ENCODE data around the gene LPAR2. TPM values are rescaled to one million over a fixed set of nuclear protein-coding genes. Genes with fewer than 3 reads are reported as not detected.

Gene LPAR2
- total and polyA plus RNA-seq, 8 donors = 9.6 to 28.6 (median 11.4) TPM

DNA sequence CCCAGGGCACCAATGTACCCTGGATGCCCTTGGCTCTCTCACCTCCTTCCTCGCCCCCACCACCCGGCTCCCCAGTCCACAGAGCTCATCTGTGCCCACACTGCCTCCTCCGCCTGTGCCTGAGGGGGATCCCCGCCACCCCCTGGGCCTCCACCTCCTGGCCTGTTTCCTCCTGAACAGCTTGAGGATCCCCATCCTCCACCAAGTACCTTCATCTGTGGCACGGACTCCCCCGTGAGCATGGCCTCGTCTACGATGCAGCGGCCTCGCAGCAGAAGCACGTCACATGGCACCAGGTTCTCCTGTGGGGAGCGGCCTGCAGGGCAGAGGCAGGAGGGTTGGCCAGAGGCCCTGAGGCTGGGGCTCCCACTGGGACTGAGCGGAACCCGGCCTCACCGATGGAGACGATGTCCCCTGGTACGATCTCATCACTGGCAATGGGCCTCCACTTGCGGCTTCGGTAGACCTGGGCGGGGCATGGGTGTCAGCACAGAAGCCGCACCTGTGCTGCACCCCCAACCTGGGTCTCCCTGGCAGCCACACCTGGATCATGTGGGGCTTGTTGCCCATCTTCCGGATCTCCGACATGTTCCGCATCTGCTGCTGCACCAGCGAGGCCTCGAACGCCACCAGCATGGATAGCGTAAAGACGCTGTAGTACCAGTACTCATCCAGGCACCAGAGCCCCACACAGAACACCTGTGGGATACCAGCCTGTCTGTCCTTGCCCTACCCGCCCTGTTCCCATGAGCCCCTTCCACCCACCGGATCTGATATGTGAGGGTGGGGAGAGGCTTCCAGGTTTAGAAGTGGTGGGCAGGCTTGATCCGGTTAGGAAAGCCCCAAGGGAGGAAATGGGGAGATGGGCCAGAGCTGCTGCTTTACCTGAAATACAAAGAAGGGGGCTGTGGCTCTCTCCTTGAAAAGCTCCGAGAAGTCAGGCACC, 28.7 kb upstream of the LPAR2 start:
- intact Hi-C loops (cut with DNase I) = no loop called here
- Histone ChIP-seq H3K4me1 (peaks cover 0 to 4% (median 0%) of the 10 kb centered on the region in 3 donors), H3K4me3 (no peak overlapping the region), H3K36me3 (peaks cover 13 to 75% (median 49%) of the 10 kb centered on the region in 3 donors), H3K27ac (no peak overlapping the region), H3K27me3 (no peaks in the 10 kb centered on the region), H3K9me3 (no peaks in the 10 kb centered on the region)
- no peak for FAIRE-seq
- ATAC-seq = no peak
- peak in 2 of 6 donors; percentile 9 to 71 for DNase-seq
- WGBS, 2 donors = 95 to 97% methylated on average over 33 of the region's 33 CpGs
- TF ChIP-seq, protein P1, sequence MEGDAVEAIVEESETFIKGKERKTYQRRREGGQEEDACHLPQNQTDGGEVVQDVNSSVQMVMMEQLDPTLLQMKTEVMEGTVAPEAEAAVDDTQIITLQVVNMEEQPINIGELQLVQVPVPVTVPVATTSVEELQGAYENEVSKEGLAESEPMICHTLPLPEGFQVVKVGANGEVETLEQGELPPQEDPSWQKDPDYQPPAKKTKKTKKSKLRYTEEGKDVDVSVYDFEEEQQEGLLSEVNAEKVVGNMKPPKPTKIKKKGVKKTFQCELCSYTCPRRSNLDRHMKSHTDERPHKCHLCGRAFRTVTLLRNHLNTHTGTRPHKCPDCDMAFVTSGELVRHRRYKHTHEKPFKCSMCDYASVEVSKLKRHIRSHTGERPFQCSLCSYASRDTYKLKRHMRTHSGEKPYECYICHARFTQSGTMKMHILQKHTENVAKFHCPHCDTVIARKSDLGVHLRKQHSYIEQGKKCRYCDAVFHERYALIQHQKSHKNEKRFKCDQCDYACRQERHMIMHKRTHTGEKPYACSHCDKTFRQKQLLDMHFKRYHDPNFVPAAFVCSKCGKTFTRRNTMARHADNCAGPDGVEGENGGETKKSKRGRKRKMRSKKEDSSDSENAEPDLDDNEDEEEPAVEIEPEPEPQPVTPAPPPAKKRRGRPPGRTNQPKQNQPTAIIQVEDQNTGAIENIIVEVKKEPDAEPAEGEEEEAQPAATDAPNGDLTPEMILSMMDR (IDR thresholded peaks at IDR 0.05) = no peak

DNA sequence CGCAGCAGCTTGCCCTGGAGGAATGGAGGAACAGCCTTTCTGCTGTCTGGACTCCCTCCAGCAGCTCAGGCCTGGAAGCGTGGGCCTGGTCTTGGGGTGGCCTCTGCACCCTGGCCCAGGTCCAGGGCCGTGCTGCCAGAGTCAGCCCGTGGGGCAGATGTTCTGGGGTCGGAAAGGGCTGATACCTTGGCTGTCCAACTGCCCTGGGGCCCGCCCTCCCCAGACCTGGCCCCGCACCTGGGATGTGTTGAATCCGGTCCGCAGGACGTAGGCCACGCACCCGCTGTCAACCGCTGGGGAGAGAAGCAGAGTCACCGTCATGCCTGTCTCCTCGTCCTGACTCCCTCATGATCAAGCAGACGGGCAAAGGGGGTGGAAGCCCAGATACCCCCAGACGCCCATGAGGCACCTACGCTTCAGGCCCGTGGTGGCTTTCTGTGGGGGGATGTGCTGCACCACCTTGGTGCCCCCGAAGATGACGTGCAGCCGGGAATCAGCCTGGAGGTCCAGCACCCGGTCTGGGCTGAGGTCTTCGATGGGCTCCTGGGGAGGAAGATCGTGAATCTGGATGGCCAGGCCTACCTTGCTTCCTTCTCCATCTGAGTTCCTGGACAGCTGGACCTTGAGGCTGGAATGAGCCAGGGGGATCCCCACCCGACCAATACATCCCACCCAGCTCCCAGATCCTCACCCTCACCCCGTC, 27.8 kb upstream of the LPAR2 start:
- no peak overlapping the region for H3K4me3 ChIP-seq
- DNase-seq = peak in 1 of 6 donors; percentile 72
- intact Hi-C loops (cut with DNase I) = no loop called here
- no peak overlapping the region for H3K27ac ChIP-seq
- WGBS, 2 donors = 92 to 93% methylated on average over 27 of the region's 27 CpGs
- H3K4me1 ChIP-seq = no peaks in the 10 kb centered on the region
- TF ChIP-seq, protein P1 (IDR thresholded peaks at IDR 0.05) = no peak
- H3K27me3 ChIP-seq = no peaks in the 10 kb centered on the region
- peaks cover 13 to 85% (median 57%) of the 10 kb centered on the region in 3 donors for H3K36me3 ChIP-seq
- FAIRE-seq = no peak
- no peaks in the 10 kb centered on the region for H3K9me3 ChIP-seq
- ATAC-seq = no peak

DNA sequence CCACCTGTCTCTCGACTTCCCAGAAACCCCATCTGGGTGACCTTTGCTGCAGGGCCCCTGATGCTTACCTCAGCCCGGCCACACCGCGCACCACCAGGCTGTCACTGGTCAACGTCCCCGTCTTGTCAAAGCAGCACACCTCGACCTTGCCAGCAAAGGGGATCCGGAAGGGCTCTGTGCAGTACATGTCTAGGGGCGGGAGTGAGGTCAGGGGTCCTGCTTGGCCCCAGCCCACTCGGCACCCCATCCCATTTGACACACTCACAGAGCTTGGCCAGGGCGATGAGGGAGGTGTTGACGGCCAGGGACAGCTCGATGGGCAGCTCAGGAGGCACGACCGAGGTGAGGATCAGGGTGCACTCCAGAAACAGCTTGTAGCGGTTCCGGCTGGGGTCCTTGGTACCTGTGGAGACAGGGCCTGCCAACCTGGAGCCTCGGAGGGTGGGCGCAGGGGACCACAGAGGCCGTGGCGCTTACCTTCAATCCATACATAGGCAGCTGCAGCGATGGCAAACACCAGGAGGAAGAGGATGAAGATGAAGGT, 27.1 kb upstream of the LPAR2 start:
- no peak overlapping the region for H3K4me3 ChIP-seq
- FAIRE-seq (no peak), DNase-seq (peak in 1 of 6 donors; percentile 69), ATAC-seq (no peak)
- H3K9me3 ChIP-seq = no peaks in the 10 kb centered on the region
- peaks cover 13 to 90% (median 60%) of the 10 kb centered on the region in 3 donors for H3K36me3 ChIP-seq
- no peak overlapping the region for H3K27ac ChIP-seq
- intact Hi-C loops (cut with DNase I) = no loop called here
- WGBS, 2 donors = 93 to 97% methylated on average over 22 of the region's 22 CpGs
- no peaks in the 10 kb centered on the region for H3K27me3 ChIP-seq
- TF ChIP-seq, protein P1 (IDR thresholded peaks at IDR 0.05) = no peak
- H3K4me1 ChIP-seq = no peaks in the 10 kb centered on the region

GRCh38 chr19:19654441-19654840, 26.4 kb upstream of the LPAR2 start:
- Histone ChIP-seq H3K36me3 (peaks cover 13 to 89% (median 60%) of the 10 kb centered on the region in 3 donors), H3K9me3 (no peaks in the 10 kb centered on the region), H3K27me3 (no peaks in the 10 kb centered on the region), H3K27ac (no peak overlapping the region), H3K4me1 (no peaks in the 10 kb centered on the region), H3K4me3 (no peak overlapping the region)
- intact Hi-C loops (cut with DNase I) = no loop called here
- FAIRE-seq (no peak), ATAC-seq (no peak), DNase-seq (no peak)
- TF ChIP-seq, protein P1 (IDR thresholded peaks at IDR 0.05) = no peak
- WGBS, 2 donors = 93% methylated on average over 15 of the region's 15 CpGs

All from pancreas (tissue), 10 donors.